B cell (primary cell): ENCODE results near the gene STUM.

Experiments
- EZH2 ChIP-seq: IDR thresholded peaks from 2 replicates; pipeline ENCODE4 v1.6.1; 2012; ENCODE audit warnings: borderline replicate concordance, low read depth, mild to moderate bottlenecking, moderate library complexity, low read length; ENCODE audit not compliant: insufficient read depth, poor library complexity, severe bottlenecking
- TF ChIP-seq, protein P1 (sequence below): fragments of 200-600 bp; IDR thresholded peaks from one replicate; pipeline ENCODE4 v1.8.0; 2022; ENCODE audit warnings: antibody characterized with exemption, mild to moderate bottlenecking

DNA sequence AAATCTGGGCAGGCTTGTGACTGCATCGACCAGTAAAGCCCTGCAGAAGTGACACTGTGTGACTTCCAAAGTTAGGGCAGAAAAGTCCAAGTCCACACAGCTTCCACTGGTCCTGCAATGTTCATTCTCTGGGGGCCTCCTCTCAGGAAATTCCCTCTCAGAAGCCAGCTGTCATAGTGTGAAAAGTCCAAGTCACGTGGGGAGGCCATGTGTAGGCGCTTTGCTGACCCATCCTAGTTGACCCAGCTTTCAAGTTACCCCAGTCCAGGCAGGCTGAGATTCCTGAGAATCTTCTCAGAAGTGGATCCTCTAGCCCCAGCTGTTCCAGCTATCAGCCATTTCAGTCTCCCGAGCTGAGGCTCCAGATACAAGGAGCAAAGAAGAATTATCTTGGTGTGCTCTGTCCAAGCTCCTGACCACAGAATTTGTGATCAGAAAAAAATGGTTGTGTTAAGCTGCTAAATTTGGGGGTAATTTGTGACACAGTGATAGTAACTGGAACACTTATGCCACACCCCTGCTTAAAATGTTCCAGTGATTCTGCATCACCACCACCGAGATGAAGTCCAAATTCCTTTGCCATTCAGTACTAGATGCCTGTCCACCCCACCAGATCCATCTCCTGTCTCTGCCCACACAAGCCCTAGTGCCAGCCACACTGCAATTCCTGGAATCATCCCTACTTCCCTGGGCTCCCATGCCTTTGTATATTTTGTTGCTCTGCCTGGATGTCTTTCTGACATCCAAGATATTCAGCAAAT is 2.5 kb upstream of the STUM start:
- TF ChIP-seq, protein P1, sequence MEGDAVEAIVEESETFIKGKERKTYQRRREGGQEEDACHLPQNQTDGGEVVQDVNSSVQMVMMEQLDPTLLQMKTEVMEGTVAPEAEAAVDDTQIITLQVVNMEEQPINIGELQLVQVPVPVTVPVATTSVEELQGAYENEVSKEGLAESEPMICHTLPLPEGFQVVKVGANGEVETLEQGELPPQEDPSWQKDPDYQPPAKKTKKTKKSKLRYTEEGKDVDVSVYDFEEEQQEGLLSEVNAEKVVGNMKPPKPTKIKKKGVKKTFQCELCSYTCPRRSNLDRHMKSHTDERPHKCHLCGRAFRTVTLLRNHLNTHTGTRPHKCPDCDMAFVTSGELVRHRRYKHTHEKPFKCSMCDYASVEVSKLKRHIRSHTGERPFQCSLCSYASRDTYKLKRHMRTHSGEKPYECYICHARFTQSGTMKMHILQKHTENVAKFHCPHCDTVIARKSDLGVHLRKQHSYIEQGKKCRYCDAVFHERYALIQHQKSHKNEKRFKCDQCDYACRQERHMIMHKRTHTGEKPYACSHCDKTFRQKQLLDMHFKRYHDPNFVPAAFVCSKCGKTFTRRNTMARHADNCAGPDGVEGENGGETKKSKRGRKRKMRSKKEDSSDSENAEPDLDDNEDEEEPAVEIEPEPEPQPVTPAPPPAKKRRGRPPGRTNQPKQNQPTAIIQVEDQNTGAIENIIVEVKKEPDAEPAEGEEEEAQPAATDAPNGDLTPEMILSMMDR = no peak
- no peak for TF ChIP-seq EZH2
